HepG2 (cell line): ENCODE data around the gene RIPK1. TPM values are rescaled to one million over a fixed set of nuclear protein-coding genes. Genes with fewer than 3 reads are reported as not detected.
A peak's percentile ranks its signal among the peaks of the same experiment; 100 is the strongest.

Experiments used
- ERF ChIP-seq: IDR thresholded peaks from 2 replicates; pipeline ENCODE4 v1.6.1; 2018; ENCODE audit warnings: missing biosample characterization, missing genetic modification reagents
- HDAC2 ChIP-seq: sonication (generic); formaldehyde crosslinking; IDR thresholded peaks from 2 replicates; pipeline ENCODE4 v1.4.0; 2020; ENCODE audit warnings: missing genetic modification reagents
- HMG20B ChIP-seq: conservative IDR thresholded peaks from 2 replicates; pipeline ENCODE4 v1.6.1; 2016; ENCODE audit warnings: missing genetic modification reagents, missing compliant biosample characterization
- JARID2 ChIP-seq: sonication (generic); formaldehyde crosslinking; IDR thresholded peaks from 2 replicates; pipeline ENCODE4 v1.8.1; 2023; ENCODE audit warnings: missing genetic modification reagents, inconsistent platforms; ENCODE audit not compliant: insufficient replicate concordance
- KAT7 ChIP-seq: IDR thresholded peaks from 2 replicates; pipeline ENCODE4 v1.6.1; 2018; ENCODE audit warnings: borderline replicate concordance, missing compliant biosample characterization
- MLLT10 ChIP-seq: sonication (generic); formaldehyde crosslinking; IDR thresholded peaks from 2 replicates; pipeline ENCODE4 v1.4.0; 2020; ENCODE audit warnings: missing genetic modification reagents
- MXD4 ChIP-seq: IDR thresholded peaks from 2 replicates; pipeline ENCODE4 v1.6.1; 2016; ENCODE audit warnings: mild to moderate bottlenecking, missing biosample characterization, missing genetic modification reagents
- POLR2AphosphoS5 ChIP-seq: IDR thresholded peaks from 2 replicates; pipeline ENCODE4 v1.6.1; 2012; ENCODE audit warnings: low read depth, low read length
- ZFP37 ChIP-seq: sonication (generic); formaldehyde crosslinking; IDR thresholded peaks from 2 replicates; pipeline ENCODE4 v1.4.0; 2020; ENCODE audit warnings: missing genetic modification reagents, borderline replicate concordance
- ZNF207 ChIP-seq: fragments of 450-650 bp; IDR thresholded peaks from 2 replicates; pipeline ENCODE4 v1.6.1; 2016; ENCODE audit warnings: antibody characterized with exemption, borderline replicate concordance
- ZNF331 ChIP-seq: sonication (generic); formaldehyde crosslinking; IDR thresholded peaks from 2 replicates; pipeline ENCODE4 v1.4.0; 2020; ENCODE audit warnings: missing genetic modification reagents
- ZNF773 ChIP-seq: sonication (generic); formaldehyde crosslinking; IDR thresholded peaks from 2 replicates; pipeline ENCODE4 v1.4.0; 2020; ENCODE audit warnings: missing genetic modification reagents, borderline replicate concordance
- polyA plus RNA-seq, 8 experiments: library from polyadenylated mRNA; depleted of rRNA in 3 of 8; stranded (reverse) in 7 of 8; unstranded in 1 of 8; fragments of >200 nt; fragmentation: Illumina TruSeq in 4 of 8; extraction: Trizol in 4 of 8; gene quantifications; 2 replicates each; pipeline versions ENCODE4 v1.2.1 to v1.2.3, GENCODE V29; 2011 to 2016; ENCODE audit warnings: low read depth in 4 of 8, missing spikeins in 1 of 8, mixed read lengths in 1 of 8; ENCODE audit not compliant: insufficient read depth in 1 of 8
- total RNA-seq, 5 experiments: library from RNA; depleted of rRNA; stranded (reverse); fragments of >200 nt; fragmentation: Illumina TruSeq; extraction: Trizol; gene quantifications; 2 replicates each; pipeline ENCODE4 v1.2.3, GENCODE V29; 2016; ENCODE audit warnings: low read depth in 1 of 5
- TF ChIP-seq, protein P1 (sequence below), 2 experiments: sonication (generic) in 1 of 2; formaldehyde crosslinking in 1 of 2; IDR thresholded peaks; 2 replicates each; pipeline versions ENCODE4 v1.5.1 to v1.6.1; 2011 to 2020; ENCODE audit warnings: borderline replicate concordance in 1 of 2, low read depth in 1 of 2, low read length in 1 of 2, mild to moderate bottlenecking in 1 of 2, missing genetic modification reagents in 1 of 2, moderate library complexity in 1 of 2
- TF ChIP-seq, protein P2 (sequence below): sonication (generic); formaldehyde crosslinking; IDR thresholded peaks from 2 replicates; pipeline ENCODE4 v1.5.1; 2020; ENCODE audit warnings: mild to moderate bottlenecking, missing genetic modification reagents, moderate library complexity
- TF ChIP-seq, protein P3 (sequence below): sonication (generic); formaldehyde crosslinking; IDR thresholded peaks from 2 replicates; pipeline ENCODE4 v1.4.0; 2020; ENCODE audit warnings: missing genetic modification reagents; ENCODE audit errors: not compliant biosample characterization
- TF ChIP-seq, protein P4 (sequence below): IDR thresholded peaks from 2 replicates; pipeline ENCODE4 v1.6.1; 2016
- TF ChIP-seq, protein P5 (sequence below): sonication (generic); formaldehyde crosslinking; IDR thresholded peaks from 2 replicates; pipeline ENCODE4 v1.5.0; 2020; ENCODE audit warnings: mild to moderate bottlenecking, missing genetic modification reagents

Gene RIPK1
- total and polyA plus RNA-seq, 2 of the 13 experiments (the other 11 are each of a cell fraction or from before 2014, with no cell fraction given): 9.0 to 10.3 TPM

DNA sequence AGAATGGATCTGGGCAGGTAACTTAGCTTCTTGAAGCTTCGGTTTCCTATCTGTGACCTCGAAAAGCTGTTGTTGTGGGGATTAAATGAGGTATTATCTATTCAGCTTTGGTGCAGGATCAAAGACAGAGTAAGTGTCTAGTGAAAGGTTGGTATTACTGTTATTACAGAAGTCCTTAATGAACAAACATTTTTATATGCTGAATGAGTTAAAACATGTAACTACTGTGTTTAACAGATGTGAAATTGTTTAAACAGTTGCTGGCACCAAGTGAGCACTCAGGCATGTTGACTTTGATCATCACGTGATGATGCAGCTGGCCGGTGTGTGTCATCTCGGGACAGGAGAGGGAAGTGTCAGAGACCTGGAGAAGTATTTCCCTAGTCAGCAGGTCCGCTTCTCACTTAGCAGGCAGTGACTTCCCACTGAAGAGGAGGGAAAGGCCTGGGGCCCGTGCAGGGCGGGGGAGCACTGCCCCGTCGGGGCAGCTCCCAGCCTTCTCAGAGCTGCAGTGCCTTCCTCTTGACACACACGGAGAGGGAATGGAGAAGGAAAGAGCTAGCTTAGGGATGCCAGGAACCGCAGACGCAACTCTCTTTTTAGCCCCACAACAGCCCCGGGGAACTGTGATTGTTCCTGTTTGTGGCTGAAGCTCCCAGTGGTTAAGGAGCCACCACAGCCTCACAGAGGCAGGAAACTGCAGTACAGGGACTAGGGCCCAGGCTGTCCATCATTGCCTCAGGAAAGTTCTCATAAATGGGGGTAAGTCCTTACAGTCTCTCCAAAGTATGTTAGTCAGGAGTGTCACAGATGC is 71.0 kb downstream of the RIPK1 start (continued):
- TF ChIP-seq, protein P1, sequence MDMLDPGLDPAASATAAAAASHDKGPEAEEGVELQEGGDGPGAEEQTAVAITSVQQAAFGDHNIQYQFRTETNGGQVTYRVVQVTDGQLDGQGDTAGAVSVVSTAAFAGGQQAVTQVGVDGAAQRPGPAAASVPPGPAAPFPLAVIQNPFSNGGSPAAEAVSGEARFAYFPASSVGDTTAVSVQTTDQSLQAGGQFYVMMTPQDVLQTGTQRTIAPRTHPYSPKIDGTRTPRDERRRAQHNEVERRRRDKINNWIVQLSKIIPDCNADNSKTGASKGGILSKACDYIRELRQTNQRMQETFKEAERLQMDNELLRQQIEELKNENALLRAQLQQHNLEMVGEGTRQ (IDR thresholded peaks at IDR 0.05; ENCODE audit: low read depth, low read length): peak; percentile 99
- TF ChIP-seq, protein P1 (CRISPR knock-in tag; IDR thresholded peaks at IDR 0.05; ENCODE audit: borderline replicate concordance): peak; percentile 99; the same call in 1 of the 2 replicates
- TF ChIP-seq JARID2 (CRISPR knock-in tag) (peak; percentile 67), ZNF773 (CRISPR knock-in tag) (no peak), ZFP37 (peak; percentile 70; the same call in 1 of the 2 replicates), HDAC2 (peak; percentile 99), ERF (CRISPR knock-in tag) (peak; percentile 96), MXD4 (peak; percentile 68), KAT7 (CRISPR knock-in tag) (0 out of 2 replicates have a peak, but pooled peaks have one; percentile 62), POLR2AphosphoS5 (no peak), ZNF207 (peak; percentile 97; the same call in 1 of the 2 replicates), MLLT10 (CRISPR knock-in tag) (no peak), HMG20B (peak; percentile 90), ZNF331 (peak; percentile 94)
- TF ChIP-seq, protein P2, sequence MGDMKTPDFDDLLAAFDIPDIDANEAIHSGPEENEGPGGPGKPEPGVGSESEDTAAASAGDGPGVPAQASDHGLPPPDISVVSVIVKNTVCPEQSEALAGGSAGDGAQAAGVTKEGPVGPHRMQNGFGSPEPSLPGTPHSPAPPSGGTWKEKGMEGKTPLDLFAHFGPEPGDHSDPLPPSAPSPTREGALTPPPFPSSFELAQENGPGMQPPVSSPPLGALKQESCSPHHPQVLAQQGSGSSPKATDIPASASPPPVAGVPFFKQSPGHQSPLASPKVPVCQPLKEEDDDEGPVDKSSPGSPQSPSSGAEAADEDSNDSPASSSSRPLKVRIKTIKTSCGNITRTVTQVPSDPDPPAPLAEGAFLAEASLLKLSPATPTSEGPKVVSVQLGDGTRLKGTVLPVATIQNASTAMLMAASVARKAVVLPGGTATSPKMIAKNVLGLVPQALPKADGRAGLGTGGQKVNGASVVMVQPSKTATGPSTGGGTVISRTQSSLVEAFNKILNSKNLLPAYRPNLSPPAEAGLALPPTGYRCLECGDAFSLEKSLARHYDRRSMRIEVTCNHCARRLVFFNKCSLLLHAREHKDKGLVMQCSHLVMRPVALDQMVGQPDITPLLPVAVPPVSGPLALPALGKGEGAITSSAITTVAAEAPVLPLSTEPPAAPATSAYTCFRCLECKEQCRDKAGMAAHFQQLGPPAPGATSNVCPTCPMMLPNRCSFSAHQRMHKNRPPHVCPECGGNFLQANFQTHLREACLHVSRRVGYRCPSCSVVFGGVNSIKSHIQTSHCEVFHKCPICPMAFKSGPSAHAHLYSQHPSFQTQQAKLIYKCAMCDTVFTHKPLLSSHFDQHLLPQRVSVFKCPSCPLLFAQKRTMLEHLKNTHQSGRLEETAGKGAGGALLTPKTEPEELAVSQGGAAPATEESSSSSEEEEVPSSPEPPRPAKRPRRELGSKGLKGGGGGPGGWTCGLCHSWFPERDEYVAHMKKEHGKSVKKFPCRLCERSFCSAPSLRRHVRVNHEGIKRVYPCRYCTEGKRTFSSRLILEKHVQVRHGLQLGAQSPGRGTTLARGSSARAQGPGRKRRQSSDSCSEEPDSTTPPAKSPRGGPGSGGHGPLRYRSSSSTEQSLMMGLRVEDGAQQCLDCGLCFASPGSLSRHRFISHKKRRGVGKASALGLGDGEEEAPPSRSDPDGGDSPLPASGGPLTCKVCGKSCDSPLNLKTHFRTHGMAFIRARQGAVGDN (CRISPR knock-in tag): peak; percentile 96
- TF ChIP-seq, protein P3, sequence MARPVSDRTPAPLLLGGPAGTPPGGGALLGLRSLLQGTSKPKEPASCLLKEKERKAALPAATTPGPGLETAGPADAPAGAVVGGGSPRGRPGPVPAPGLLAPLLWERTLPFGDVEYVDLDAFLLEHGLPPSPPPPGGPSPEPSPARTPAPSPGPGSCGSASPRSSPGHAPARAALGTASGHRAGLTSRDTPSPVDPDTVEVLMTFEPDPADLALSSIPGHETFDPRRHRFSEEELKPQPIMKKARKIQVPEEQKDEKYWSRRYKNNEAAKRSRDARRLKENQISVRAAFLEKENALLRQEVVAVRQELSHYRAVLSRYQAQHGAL (CRISPR knock-in tag): no peak
- TF ChIP-seq, protein P4, sequence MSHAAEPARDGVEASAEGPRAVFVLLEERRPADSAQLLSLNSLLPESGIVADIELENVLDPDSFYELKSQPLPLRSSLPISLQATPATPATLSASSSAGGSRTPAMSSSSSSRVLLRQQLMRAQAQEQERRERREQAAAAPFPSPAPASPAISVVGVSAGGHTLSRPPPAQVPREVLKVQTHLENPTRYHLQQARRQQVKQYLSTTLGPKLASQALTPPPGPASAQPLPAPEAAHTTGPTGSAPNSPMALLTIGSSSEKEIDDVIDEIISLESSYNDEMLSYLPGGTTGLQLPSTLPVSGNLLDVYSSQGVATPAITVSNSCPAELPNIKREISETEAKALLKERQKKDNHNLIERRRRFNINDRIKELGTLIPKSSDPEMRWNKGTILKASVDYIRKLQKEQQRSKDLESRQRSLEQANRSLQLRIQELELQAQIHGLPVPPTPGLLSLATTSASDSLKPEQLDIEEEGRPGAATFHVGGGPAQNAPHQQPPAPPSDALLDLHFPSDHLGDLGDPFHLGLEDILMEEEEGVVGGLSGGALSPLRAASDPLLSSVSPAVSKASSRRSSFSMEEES (CRISPR knock-in tag): peak; percentile 99
- TF ChIP-seq, protein P5, sequence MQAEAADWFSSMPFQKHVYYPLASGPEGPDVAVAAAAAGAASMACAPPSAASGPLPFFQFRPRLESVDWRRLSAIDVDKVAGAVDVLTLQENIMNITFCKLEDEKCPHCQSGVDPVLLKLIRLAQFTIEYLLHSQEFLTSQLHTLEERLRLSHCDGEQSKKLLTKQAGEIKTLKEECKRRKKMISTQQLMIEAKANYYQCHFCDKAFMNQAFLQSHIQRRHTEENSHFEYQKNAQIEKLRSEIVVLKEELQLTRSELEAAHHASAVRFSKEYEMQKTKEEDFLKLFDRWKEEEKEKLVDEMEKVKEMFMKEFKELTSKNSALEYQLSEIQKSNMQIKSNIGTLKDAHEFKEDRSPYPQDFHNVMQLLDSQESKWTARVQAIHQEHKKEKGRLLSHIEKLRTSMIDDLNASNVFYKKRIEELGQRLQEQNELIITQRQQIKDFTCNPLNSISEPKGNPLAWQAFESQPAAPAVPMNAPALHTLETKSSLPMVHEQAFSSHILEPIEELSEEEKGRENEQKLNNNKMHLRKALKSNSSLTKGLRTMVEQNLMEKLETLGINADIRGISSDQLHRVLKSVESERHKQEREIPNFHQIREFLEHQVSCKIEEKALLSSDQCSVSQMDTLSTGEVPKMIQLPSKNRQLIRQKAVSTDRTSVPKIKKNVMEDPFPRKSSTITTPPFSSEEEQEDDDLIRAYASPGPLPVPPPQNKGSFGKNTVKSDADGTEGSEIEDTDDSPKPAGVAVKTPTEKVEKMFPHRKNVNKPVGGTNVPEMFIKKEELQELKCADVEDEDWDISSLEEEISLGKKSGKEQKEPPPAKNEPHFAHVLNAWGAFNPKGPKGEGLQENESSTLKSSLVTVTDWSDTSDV (CRISPR knock-in tag): no peak
